Measurements from ENCODE around the gene CUL1. TPM values are rescaled to one million over a fixed set of nuclear protein-coding genes. Genes with fewer than 3 reads are reported as not detected.

Gene CUL1
- total RNA-seq, 4 donors from 2014 or later: 73.1 to 87.1 (median 77.8) TPM

GRCh38 chr7:148814922-148815559 lies 116.3 kb downstream of the CUL1 start:
- H3K36me3 ChIP-seq: peaks cover 0 to 4% (median 2%) of the 10 kb centered on the region in 4 donors

GRCh38 chr7:148815612-148816011 lies 116.9 kb downstream of the CUL1 start:
- Histone ChIP-seq H3K4me1 (no peaks in the 10 kb centered on the region), H3K4me3 (no peak overlapping the region), H3K27ac (replicated peaks in 1 of 4) (no peak overlapping the region), H3K27me3 (no peaks in the 10 kb centered on the region), H3K9me3 (no peaks in the 10 kb centered on the region), H3K36me3 (peaks cover 0 to 4% (median 2%) of the 10 kb centered on the region in 4 donors)
- DNase-seq (ENCODE audit: extremely low spot score): no peak
- WGBS: 96% methylated on average over 3 of the region's 3 CpGs
- intact Hi-C loops (cut with DNase I): no loop called here
- no peak for TF ChIP-seq POLR2A (IDR thresholded peaks at IDR 0.05; ENCODE audit: low read depth)
- TF ChIP-seq POLR2AphosphoS5 (IDR thresholded peaks at IDR 0.05): no peak
- TF ChIP-seq CTCF (IDR thresholded peaks at IDR 0.05): no peak
- no peak for TF ChIP-seq EP300 (IDR thresholded peaks at IDR 0.05)

More at GRCh38 chr7:148814922-148815559, 116.3 kb downstream of the CUL1 start:
- TF ChIP-seq POLR2A (IDR thresholded peaks at IDR 0.05; ENCODE audit: low read depth) (no peak), POLR2AphosphoS5 (IDR thresholded peaks at IDR 0.05) (no peak), EP300 (IDR thresholded peaks at IDR 0.05) (no peak), CTCF (IDR thresholded peaks at IDR 0.05) (no peak)
- WGBS: 73% methylated on average over 10 of the region's 10 CpGs
- no peak overlapping the region for H3K27ac ChIP-seq (replicated peaks in 1 of 4)
- no peak overlapping the region for H3K4me3 ChIP-seq
- intact Hi-C loops (cut with DNase I): no loop called here
- H3K4me1 ChIP-seq: no peaks in the 10 kb centered on the region
- H3K27me3 ChIP-seq: no peaks in the 10 kb centered on the region
- H3K9me3 ChIP-seq: no peaks in the 10 kb centered on the region
- no peak for DNase-seq (ENCODE audit: extremely low spot score)

GRCh38 chr7:148819697-148820360 lies 121.1 kb downstream of the CUL1 start:
- TF ChIP-seq EP300 (IDR thresholded peaks at IDR 0.05) (no peak), POLR2A (IDR thresholded peaks at IDR 0.05; ENCODE audit: low read depth) (no peak), POLR2AphosphoS5 (IDR thresholded peaks at IDR 0.05) (no peak), CTCF (IDR thresholded peaks at IDR 0.05) (no peak)
- Histone ChIP-seq H3K27ac (replicated peaks in 1 of 4) (no peak overlapping the region), H3K27me3 (no peaks in the 10 kb centered on the region), H3K4me1 (no peaks in the 10 kb centered on the region), H3K36me3 (peaks cover 0 to 4% (median 2%) of the 10 kb centered on the region in 4 donors), H3K9me3 (no peaks in the 10 kb centered on the region), H3K4me3 (no peak overlapping the region)
- no peak for DNase-seq (ENCODE audit: extremely low spot score)
- intact Hi-C loops (cut with DNase I): no loop called here
- 86% methylated on average over 6 of the region's 6 CpGs for WGBS

GRCh38 chr7:148821422-148821821 lies 122.7 kb downstream of the CUL1 start:
- no peak for DNase-seq (ENCODE audit: extremely low spot score)
- Histone ChIP-seq H3K27ac (replicated peaks in 1 of 4) (no peak overlapping the region), H3K4me1 (no peaks in the 10 kb centered on the region), H3K27me3 (no peaks in the 10 kb centered on the region), H3K4me3 (no peak overlapping the region), H3K9me3 (no peaks in the 10 kb centered on the region), H3K36me3 (peaks cover 0 to 4% (median 2%) of the 10 kb centered on the region in 4 donors)
- WGBS: 96% methylated on average over 2 of the region's 2 CpGs
- TF ChIP-seq POLR2AphosphoS5 (IDR thresholded peaks at IDR 0.05): no peak
- TF ChIP-seq EP300 (IDR thresholded peaks at IDR 0.05): no peak
- TF ChIP-seq CTCF (IDR thresholded peaks at IDR 0.05): no peak
- TF ChIP-seq POLR2A (IDR thresholded peaks at IDR 0.05; ENCODE audit: low read depth): no peak
- intact Hi-C loops (cut with DNase I): no loop called here

Measured in esophagus muscularis mucosa (tissue), 4 donors.